Aorta (tissue), 5 donors: ENCODE data around the gene KCNA5. TPM values are rescaled to one million over a fixed set of nuclear protein-coding genes. Genes with fewer than 3 reads are reported as not detected.
A peak's percentile ranks its signal among the peaks of the same experiment; 100 is the strongest.

Experiments used
- ATAC-seq: fragments of 200-7000 bp; cut with Tn5 transposase; one replicate; pipeline ENCODE4 v1.9.1; 2022; ENCODE audit warnings: moderate library complexity; ENCODE audit not compliant: low FRiP score
- DNase-seq, 2 donors: peaks; one replicate each; pipeline ENCODE4 v3.0.0-alpha.2; 2020
- H3K27ac ChIP-seq, 2 donors: one replicate each; pipeline ENCODE4 v1.5.1; 2013; ENCODE audit warnings: low read length in 2 of 2, mild to moderate bottlenecking in 2 of 2, moderate library complexity in 2 of 2, control low read depth in 1 of 2, inconsistent platforms in 1 of 2, low read depth in 1 of 2
- H3K27me3 ChIP-seq, 2 donors: one replicate each; pipeline ENCODE4 v1.6.1; 2013; ENCODE audit warnings: control low read depth in 1 of 2, low read length in 1 of 2, mild to moderate bottlenecking in 1 of 2, moderate library complexity in 1 of 2; ENCODE audit not compliant: insufficient read depth in 2 of 2, control insufficient read depth in 1 of 2
- H3K36me3 ChIP-seq, 2 donors: one replicate each; pipeline ENCODE4 v1.6.1; 2013; ENCODE audit warnings: control low read depth in 1 of 2, low read length in 1 of 2, mild to moderate bottlenecking in 1 of 2; ENCODE audit not compliant: insufficient read depth in 2 of 2, control insufficient read depth in 1 of 2
- H3K4me1 ChIP-seq, 2 donors: one replicate each; pipeline ENCODE4 v1.6.1; 2013; ENCODE audit warnings: low read length in 2 of 2, control low read depth in 1 of 2, mild to moderate bottlenecking in 1 of 2, moderate library complexity in 1 of 2; ENCODE audit not compliant: insufficient read depth in 2 of 2, control insufficient read depth in 1 of 2
- H3K4me3 ChIP-seq, 2 donors: one replicate each; pipeline ENCODE4 v1.5.1; 2013; ENCODE audit warnings: low read length in 2 of 2, control low read depth in 1 of 2, mild to moderate bottlenecking in 1 of 2
- H3K9me3 ChIP-seq: one replicate; pipeline ENCODE4 v1.6.1; 2013; ENCODE audit warnings: mild to moderate bottlenecking, low read length; ENCODE audit not compliant: control insufficient read depth
- WGBS, 2 donors: extraction: QIAGEN DNeasy Blood & Tissue Kit; methylation state at CpG; one replicate each; pipeline ENCODE4 v1.1.7; 2013; 5-methylcytosine and 5-hydroxymethylcytosine counted together
- intact Hi-C, 2 donors: fragments of 100-400 bp; cut with DNase I; formaldehyde crosslinking; loops; one replicate each; pipeline versions ENCODE4 v1.14.2 to v1.15.0; 2022
- long read RNA-seq, 2 donors: library from polyadenylated mRNA; unstranded; transcript quantifications; one replicate each; pipeline ENCODE4 v2.0.0, GENCODE V29; 2020 to 2021
- polyA plus RNA-seq, 2 donors: library from polyadenylated mRNA; stranded (reverse); fragments of 200-250 nt; gene quantifications; one replicate each; pipeline ENCODE4 v1.2.3, GENCODE V29; 2013
- total RNA-seq, 2 donors: library from RNA; stranded (reverse); fragmentation: NEBNext Ultra II Directional; extraction: Animal tissue kit (Norgen Biotek cat#: 25700); gene quantifications; one replicate each; pipeline ENCODE4 v1.2.1, GENCODE V29; 2021
- donor health status: healthy with polysubstance abuse.
- donor health status: Bipolar disorder and iron deficiency.
- donor health status: DM: no; HTN: no; CAD: no.
- donor health status: DM: no; HTN: no; CAD: no.
- donor health status: DM: yes; HTN: yes; CAD: no.

The KCNA5 gene
- 10 to 100 TPM; 84.7 to 84.9 TPM for total RNA-seq
- 10 to 100 TPM in 1 of 2 donors, 1 to 10 TPM in 1; 2.4 to 13.4 TPM for polyA plus RNA-seq
- long read RNA-seq, donor 1, transcript KCNA5-201 (1 exons, 2,800 nt) = major isoform, 380 of 382 reads
- long read RNA-seq, donor 1, partial matches to known transcripts = 0 of 382 reads
- long read RNA-seq, donor 1, other reads (novel, unspliced or antisense) = 2 of 382 reads
- long read RNA-seq, donor 2, transcript KCNA5-201 (1 exons, 2,800 nt) = major isoform, 108 of 110 reads
- long read RNA-seq, donor 2, partial matches to known transcripts = 0 of 110 reads
- long read RNA-seq, donor 2, other reads (novel, unspliced or antisense) = 2 of 110 reads

- H3K36me3 ChIP-seq = no peaks in the 10 kb centered on the region
- intact Hi-C loops = loop anchor here in 1 of 2 donors (5.0 kb wide), 1 partner anchor 38 kb away; no protein-coding TSS in a partner anchor
- ATAC-seq (peak; percentile 76), DNase-seq (peak; percentile 80 to 88)
- H3K4me3 ChIP-seq = peak within 1 kb of the TSS; percentile 39 to 87
- no peaks in the 10 kb centered on the region for H3K27me3 ChIP-seq
- 1% methylated on average over 60 to 68 of the region's 68 CpGs for WGBS, 2 donors
- peak within 1 kb of the TSS; percentile 71 to 95 for H3K27ac ChIP-seq
- H3K4me1 ChIP-seq = peaks cover 0 to 4% of the 10 kb centered on the region in 2 donors
- H3K9me3 ChIP-seq = no peaks in the 10 kb centered on the region
These were observed at the start of gene KCNA5 for GRCh38 chr12:5043589-5044419. Gene KCNA5, plus strand, starts transcription at chr12:5043879. Its CDS starts 269 bp downstream, at chr12:5044148.

- intact Hi-C loops = no loop called here
- WGBS, 2 donors = 80 to 83% methylated on average over 4 of the region's 4 CpGs
- no peak for ATAC-seq
These were observed 49.1 kb upstream of the KCNA5 start for GRCh38 chr12:4994622-4995021.

GRCh38 chr12:4996714-4997113, 47.0 kb upstream of the KCNA5 start:
- DNase-seq (no peak), ATAC-seq (no peak)
- no peak overlapping the region for H3K27ac ChIP-seq
- 72 to 88% methylated on average over 4 of the region's 4 CpGs for WGBS, 2 donors
- no peak overlapping the region for H3K4me3 ChIP-seq
- no peaks in the 10 kb centered on the region for H3K36me3 ChIP-seq
- intact Hi-C loops = no loop called here
- no peaks in the 10 kb centered on the region for H3K9me3 ChIP-seq
- no peaks in the 10 kb centered on the region for H3K4me1 ChIP-seq
- no peaks in the 10 kb centered on the region for H3K27me3 ChIP-seq

More at GRCh38 chr12:4994622-4995021, 49.1 kb upstream of the KCNA5 start:
- Histone ChIP-seq H3K36me3 (no peaks in the 10 kb centered on the region), H3K4me3 (no peak overlapping the region), H3K27me3 (no peaks in the 10 kb centered on the region), H3K4me1 (no peaks in the 10 kb centered on the region), H3K27ac (no peak overlapping the region), H3K9me3 (no peaks in the 10 kb centered on the region)
- DNase-seq = no peak

GRCh38 chr12:4997939-4998338, 45.7 kb upstream of the KCNA5 start:
- DNase-seq (peak; percentile 85 to 87), ATAC-seq (peak; percentile 83)
- intact Hi-C loops = no loop called here
- 2 to 4% methylated on average over 7 of the region's 7 CpGs for WGBS, 2 donors
- no peaks in the 10 kb centered on the region for H3K36me3 ChIP-seq
- H3K27me3 ChIP-seq = no peaks in the 10 kb centered on the region
- no peaks in the 10 kb centered on the region for H3K9me3 ChIP-seq
- peak overlapping the region; percentile 62 to 92 for H3K27ac ChIP-seq
- no peaks in the 10 kb centered on the region for H3K4me1 ChIP-seq
- H3K4me3 ChIP-seq = no peak overlapping the region

- H3K27ac ChIP-seq = no peak overlapping the region
- DNase-seq (no peak), ATAC-seq (no peak)
- no peaks in the 10 kb centered on the region for H3K27me3 ChIP-seq
- WGBS, 2 donors = 83 to 87% methylated on average over 3 of the region's 3 CpGs
- H3K4me3 ChIP-seq = no peak overlapping the region
- H3K4me1 ChIP-seq = no peaks in the 10 kb centered on the region
- intact Hi-C loops = no loop called here
- no peaks in the 10 kb centered on the region for H3K9me3 ChIP-seq
- H3K36me3 ChIP-seq = no peaks in the 10 kb centered on the region
These were observed 43.5 kb upstream of the KCNA5 start for GRCh38 chr12:5000204-5000603.

GRCh38 chr12:5000658-5001385, 42.9 kb upstream of the KCNA5 start:
- Histone ChIP-seq H3K9me3 (no peaks in the 10 kb centered on the region), H3K27me3 (no peaks in the 10 kb centered on the region), H3K36me3 (no peaks in the 10 kb centered on the region), H3K4me3 (no peak overlapping the region), H3K4me1 (no peaks in the 10 kb centered on the region), H3K27ac (no peak overlapping the region)
- WGBS, 2 donors = 83 to 91% methylated on average over 8 of the region's 8 CpGs
- DNase-seq (no peak), ATAC-seq (no peak)
- intact Hi-C loops = no loop called here

- peak; percentile 83 for ATAC-seq
- Histone ChIP-seq H3K36me3 (no peaks in the 10 kb centered on the region), H3K4me3 (no peak overlapping the region), H3K27me3 (no peaks in the 10 kb centered on the region), H3K9me3 (no peaks in the 10 kb centered on the region), H3K27ac (no peak overlapping the region), H3K4me1 (no peaks in the 10 kb centered on the region)
- DNase-seq = peak; percentile 78 to 89
- intact Hi-C loops = loop anchor here in 1 of 2 donors (2.0 kb wide), 1 partner anchor 146 kb away; no protein-coding TSS in a partner anchor
- 18 to 20% methylated on average over 9 of the region's 9 CpGs for WGBS, 2 donors
These were observed 40.5 kb upstream of the KCNA5 start for GRCh38 chr12:5003025-5003666.

- H3K4me1 ChIP-seq = no peaks in the 10 kb centered on the region
- DNase-seq (no peak), ATAC-seq (no peak)
- no peaks in the 10 kb centered on the region for H3K36me3 ChIP-seq
- H3K27me3 ChIP-seq = no peaks in the 10 kb centered on the region
- intact Hi-C loops = no loop called here
- H3K4me3 ChIP-seq = no peak overlapping the region
- 77 to 83% methylated on average over 3 of the region's 3 CpGs for WGBS, 2 donors
- no peak overlapping the region for H3K27ac ChIP-seq
- no peaks in the 10 kb centered on the region for H3K9me3 ChIP-seq
These were observed 35.0 kb upstream of the KCNA5 start for GRCh38 chr12:5008661-5009060.
